Measurements from ENCODE around the gene FES.

The FES gene

GRCh38 chr15:90859234-90860131 lies 24.8 kb upstream of the FES start:
- DNase-seq, result no peak
- intact Hi-C loops (cut with DNase I), result no loop called here

GRCh38 chr15:90860450-90860849 lies 23.9 kb upstream of the FES start:
- no peak for DNase-seq
- intact Hi-C loops (cut with DNase I), result no loop called here

GRCh38 chr15:90860942-90861675 lies 23.2 kb upstream of the FES start:
- intact Hi-C loops (cut with DNase I), result no loop called here
- no peak for DNase-seq

GRCh38 chr15:90862487-90862886 lies 21.8 kb upstream of the FES start:
- DNase-seq, result no peak
- intact Hi-C loops (cut with DNase I), result no loop called here

- intact Hi-C loops (cut with DNase I), result no loop called here
- DNase-seq, result no peak
Observed at GRCh38 chr15:90862964-90863778, 21.1 kb upstream of the FES start.

GRCh38 chr15:90863987-90864386 lies 20.3 kb upstream of the FES start:
- intact Hi-C loops (cut with DNase I), result no loop called here
- peak in 18 of 42 donors; percentile 32 to 82 (median 57) for DNase-seq

- intact Hi-C loops (cut with DNase I), result no loop called here
- DNase-seq, result no peak
Observed at GRCh38 chr15:90864507-90864906, 19.8 kb upstream of the FES start.

- intact Hi-C loops (cut with DNase I), result no loop called here
- no peak for DNase-seq
Observed at GRCh38 chr15:90865702-90866101, 18.6 kb upstream of the FES start.

- intact Hi-C loops (cut with DNase I), result no loop called here
- DNase-seq, result no peak
Observed at GRCh38 chr15:90866161-90866715, 18.1 kb upstream of the FES start.

- DNase-seq, result no peak
- intact Hi-C loops (cut with DNase I), result no loop called here
Observed at GRCh38 chr15:90866800-90867199, 17.5 kb upstream of the FES start.

GRCh38 chr15:90868261-90868689 lies 16.0 kb upstream of the FES start, which contains the start of gene FURIN:
Gene FURIN (plus strand): TSS chr15:90868588. CDS start chr15:90875741, 7,153 bp downstream.
- intact Hi-C loops (cut with DNase I), result no loop called here
- DNase-seq, result no peak

GRCh38 chr15:90869140-90869541 lies 15.2 kb upstream of the FES start:
- DNase-seq, result no peak
- intact Hi-C loops (cut with DNase I), result no loop called here

- intact Hi-C loops (cut with DNase I), result loop anchor here (5.0 kb wide), 1 partner anchor 152 kb away; the partner anchor contains the start of gene BLM
- peak in 15 of 42 donors; percentile 36 to 84 (median 54) for DNase-seq
Observed at GRCh38 chr15:90869601-90870353, 14.5 kb upstream of the FES start.

- intact Hi-C loops (cut with DNase I), result loop anchor here (5.0 kb wide), 1 partner anchor 153 kb away; the partner anchor contains the start of gene BLM
Observed at GRCh38 chr15:90870354-90871138, 13.8 kb upstream of the FES start.

GRCh38 chr15:90871139-90871715 lies 13.1 kb upstream of the FES start:
- peak in 16 of 42 donors; percentile 32 to 62 (median 46) for DNase-seq
- intact Hi-C loops (cut with DNase I), result loop anchor here (5.0 kb wide), 1 partner anchor 154 kb away; the partner anchor contains the start of gene BLM

More at GRCh38 chr15:90870354-90871138, 13.8 kb upstream of the FES start:
- DNase-seq, result no peak

GRCh38 chr15:90871716-90872485 lies 12.4 kb upstream of the FES start:
- peak in 3 of 42 donors; percentile 38 to 44 (median 41) for DNase-seq
- intact Hi-C loops (cut with DNase I), result loop anchor here (5.0 kb wide), 1 partner anchor 155 kb away; the partner anchor contains the start of gene BLM

Measured in head of caudate nucleus (tissue), 42 donors.